Heart left ventricle (tissue), 16 donors: ENCODE data around the gene SLC12A3. TPM values are rescaled to one million over a fixed set of nuclear protein-coding genes. Genes with fewer than 3 reads are reported as not detected.

Experiments used
- ATAC-seq, 4 donors: fragments of 200-7000 bp; cut with Tn5 transposase; one replicate each; pipeline ENCODE4 v1.9.1; 2020 to 2022; ENCODE audit warnings: moderate library complexity in 4 of 4, mild to moderate bottlenecking in 3 of 4, moderate number of reproducible peaks in 1 of 4
- DNase-seq, 5 donors: peaks; one replicate each; pipeline ENCODE4 v3.0.0-alpha.2; 2020
- H3K27ac ChIP-seq, 12 donors: fragments of 200-600 bp; sonication (generic) in 4 of 12; one replicate each; pipeline versions ENCODE4 v1.5.0 to v1.8.0; 2016 to 2022; ENCODE audit warnings: mild to moderate bottlenecking in 2 of 12
- H3K27me3 ChIP-seq, 9 donors: fragments of 200-600 bp; sonication (generic) in 2 of 9; one replicate each; pipeline versions ENCODE4 v1.5.1 to v1.8.0; 2016 to 2022; ENCODE audit warnings: mild to moderate bottlenecking in 3 of 9
- H3K36me3 ChIP-seq, 9 donors: fragments of 200-600 bp; sonication (generic) in 2 of 9; one replicate each; pipeline versions ENCODE4 v1.5.0 to v1.8.0; 2018 to 2022; ENCODE audit warnings: mild to moderate bottlenecking in 2 of 9
- H3K4me1 ChIP-seq, 12 donors: fragments of 200-600 bp; sonication (generic) in 4 of 12; one replicate each; pipeline versions ENCODE4 v1.5.0 to v1.8.0; 2016 to 2022; ENCODE audit warnings: mild to moderate bottlenecking in 3 of 12
- H3K4me3 ChIP-seq, 12 donors: fragments of 200-600 bp; sonication (generic) in 4 of 12; one replicate each; pipeline versions ENCODE4 v1.5.0 to v1.8.0; 2017 to 2022; ENCODE audit warnings: mild to moderate bottlenecking in 9 of 12, moderate library complexity in 4 of 12
- H3K9me3 ChIP-seq, 12 donors: fragments of 200-600 bp; sonication (generic) in 4 of 12; one replicate each; pipeline versions ENCODE4 v1.5.0 to v1.8.0; 2016 to 2022; ENCODE audit warnings: mild to moderate bottlenecking in 1 of 12
- POLR2A ChIP-seq, 2 donors: fragments of 450-650 bp; IDR thresholded peaks; one replicate each; pipeline ENCODE4 v1.6.1; 2017; ENCODE audit warnings: antibody characterized with exemption in 2 of 2, mild to moderate bottlenecking in 2 of 2, moderate library complexity in 2 of 2
- WGBS, 4 donors: extraction: QIAGEN DNeasy Blood & Tissue Kit in 2 of 4; methylation state at CpG; one replicate each; pipeline versions ENCODE4 v1.1.5 to v1.1.7; 2013 to 2018; 5-methylcytosine and 5-hydroxymethylcytosine counted together
- intact Hi-C, 10 donors: fragments of 100-400 bp; cut with DNase I; formaldehyde crosslinking; loops; one replicate each; pipeline versions ENCODE4 v1.11.1 to v1.14.2; 2022
- polyA plus RNA-seq, 2 donors: library from polyadenylated mRNA; stranded (reverse); fragments of 200-250 nt; gene quantifications; one replicate each; pipeline ENCODE4 v1.2.3, GENCODE V29; 2013
- total RNA-seq, 9 donors: library from RNA; depleted of rRNA in 2 of 9; stranded (reverse); fragments of >200 nt in 2 of 9; fragmentation: NEBNext Ultra II Directional in 3 of 9; extraction: Animal tissue kit (Norgen Biotek cat#: 25700) in 3 of 9; gene quantifications; one replicate each; pipeline versions ENCODE4 v1.1.0 to v1.2.4, GENCODE V29; 2016 to 2023
- TF ChIP-seq, protein P1 (sequence below), 12 donors: fragments of 200-600 bp; sonication (generic) in 4 of 12; IDR thresholded peaks; one replicate each; pipeline versions ENCODE4 v1.5.0 to v1.8.0; 2018 to 2022; ENCODE audit warnings: antibody characterized with exemption in 12 of 12, mild to moderate bottlenecking in 5 of 12
- donor health status: ischemic (EF 13 %, LVEDD 7.1; RV severe dilation, severe dysfunction).
- donor health status: healthy with polysubstance abuse.
- donor health status: DM: no; HTN: yes; CAD: no.
- donor health status: DM: no; HTN: no; CAD: no.
- donor health status: ischemic (EF 25% LVEDD 6.9; RV normal size, moderate dysfunction).
- donor health status: ischemic (EF 25% LVEDD 5.7; RV mildly dilated, moderate dysfunction).
- donor health status: healthy.
- donor health status: DM: yes; HTN: yes; CAD: no.
- donor health status: ischemic (EF 35%, LVEDD 5.7; RV mildly dilated, moderate dysfunction).
- donor health status: nonischemic (EF 11% LVEDD 7.7; RV severe dilation, severe dysfunction).
- donor health status: DM: yes; HTN: yes; CAD: no.
- donor health status: PGD.
- donor health status: ischemic (EF 29% LVEDD 5.4; RV normal size, mild dysfunction).
- donor health status: nonischemic (EF 23%, LVEDD 6.1; RV moderate dilation, normal function).

Gene SLC12A3
- total and polyA plus RNA-seq, 11 donors = 0.08 TPM; not detected in 10

DNA sequence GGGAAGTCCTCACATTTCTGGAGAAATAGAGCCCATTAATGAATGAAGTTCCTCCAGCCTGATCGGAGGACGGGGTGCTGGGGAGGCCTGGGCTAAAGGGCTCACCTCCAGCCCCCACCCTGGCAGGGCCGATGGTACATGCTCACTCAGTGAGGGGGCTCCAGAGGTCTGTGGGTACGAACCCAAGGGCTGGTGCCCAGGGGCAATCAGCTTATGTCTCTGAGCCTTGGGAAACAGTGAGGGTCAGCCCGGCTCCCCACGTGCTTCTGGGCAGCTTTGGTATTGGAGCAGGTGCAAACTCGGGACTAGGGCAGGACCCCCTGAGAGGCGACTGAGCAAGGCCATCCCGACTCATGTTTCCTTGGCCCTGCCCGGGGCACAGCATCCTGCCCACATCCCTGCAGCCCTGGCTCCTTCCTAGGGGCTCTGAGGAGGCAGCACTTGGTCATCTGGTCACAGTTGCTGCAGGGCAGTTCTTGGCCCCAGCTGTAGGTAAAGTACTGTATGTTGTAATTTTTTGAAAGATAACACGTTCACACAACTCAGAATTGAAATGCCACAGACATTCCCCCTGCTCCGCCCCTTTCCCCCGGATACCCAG is 95.8 kb downstream of the SLC12A3 start:
- ATAC-seq = peak in 1 of 4 donors; percentile 6
- no peak for TF ChIP-seq POLR2A (IDR thresholded peaks at IDR 0.05)
- TF ChIP-seq, protein P1, sequence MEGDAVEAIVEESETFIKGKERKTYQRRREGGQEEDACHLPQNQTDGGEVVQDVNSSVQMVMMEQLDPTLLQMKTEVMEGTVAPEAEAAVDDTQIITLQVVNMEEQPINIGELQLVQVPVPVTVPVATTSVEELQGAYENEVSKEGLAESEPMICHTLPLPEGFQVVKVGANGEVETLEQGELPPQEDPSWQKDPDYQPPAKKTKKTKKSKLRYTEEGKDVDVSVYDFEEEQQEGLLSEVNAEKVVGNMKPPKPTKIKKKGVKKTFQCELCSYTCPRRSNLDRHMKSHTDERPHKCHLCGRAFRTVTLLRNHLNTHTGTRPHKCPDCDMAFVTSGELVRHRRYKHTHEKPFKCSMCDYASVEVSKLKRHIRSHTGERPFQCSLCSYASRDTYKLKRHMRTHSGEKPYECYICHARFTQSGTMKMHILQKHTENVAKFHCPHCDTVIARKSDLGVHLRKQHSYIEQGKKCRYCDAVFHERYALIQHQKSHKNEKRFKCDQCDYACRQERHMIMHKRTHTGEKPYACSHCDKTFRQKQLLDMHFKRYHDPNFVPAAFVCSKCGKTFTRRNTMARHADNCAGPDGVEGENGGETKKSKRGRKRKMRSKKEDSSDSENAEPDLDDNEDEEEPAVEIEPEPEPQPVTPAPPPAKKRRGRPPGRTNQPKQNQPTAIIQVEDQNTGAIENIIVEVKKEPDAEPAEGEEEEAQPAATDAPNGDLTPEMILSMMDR (IDR thresholded peaks at IDR 0.05) = no peak
- Histone ChIP-seq H3K36me3 (no peaks in the 10 kb centered on the region), H3K4me1 (peaks cover 9 to 51% (median 31%) of the 10 kb centered on the region in 12 donors), H3K27me3 (no peaks in the 10 kb centered on the region), H3K4me3 (no peak overlapping the region), H3K27ac (peak overlapping the region in 3 of 12 donors; percentile 3 to 47 (median 13)), H3K9me3 (no peaks in the 10 kb centered on the region)
- intact Hi-C loops = loop anchor here in 7 of 10 donors (5.0 to 10.0 kb wide), 4 partner anchors 84 to 207 kb away; no protein-coding TSS in a partner anchor
- WGBS, 4 donors = 58 to 69% (median 63%) methylated on average over 11 to 13 of the region's 13 CpGs
- no peak for DNase-seq

DNA sequence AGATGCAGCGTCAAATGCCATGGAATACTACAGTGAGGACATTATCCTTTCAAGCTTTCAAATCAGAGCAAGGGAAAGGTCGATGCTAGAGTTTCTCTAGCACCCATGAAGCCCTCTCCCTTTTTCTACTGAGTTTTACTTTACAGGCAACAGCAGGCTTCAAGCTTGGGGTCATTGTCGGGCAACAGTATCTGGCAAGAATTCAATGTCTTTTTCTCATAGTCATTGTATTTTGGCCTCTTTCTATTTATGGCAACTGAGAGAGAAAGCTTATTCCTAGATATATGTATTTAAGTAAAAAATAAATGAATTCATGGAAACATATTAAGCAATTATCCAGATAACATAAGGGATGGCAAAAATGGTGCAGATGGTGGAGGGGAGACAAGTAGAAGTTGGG is 96.4 kb downstream of the SLC12A3 start:
- Histone ChIP-seq H3K4me3 (no peak overlapping the region), H3K9me3 (no peaks in the 10 kb centered on the region), H3K27me3 (no peaks in the 10 kb centered on the region), H3K36me3 (no peaks in the 10 kb centered on the region), H3K4me1 (peaks cover 9 to 57% (median 37%) of the 10 kb centered on the region in 12 donors), H3K27ac (peak overlapping the region in 8 of 12 donors; percentile 3 to 65 (median 35))
- ATAC-seq (no peak), DNase-seq (no peak)
- intact Hi-C loops = loop anchor here in 7 of 10 donors (5.0 to 10.0 kb wide), 4 partner anchors 83 to 206 kb away; no protein-coding TSS in a partner anchor
- 43 to 66% (median 48%) methylated on average over 3 of the region's 3 CpGs for WGBS, 4 donors
- TF ChIP-seq POLR2A (IDR thresholded peaks at IDR 0.05) = no peak
- TF ChIP-seq, protein P1 (IDR thresholded peaks at IDR 0.05) = no peak

DNA sequence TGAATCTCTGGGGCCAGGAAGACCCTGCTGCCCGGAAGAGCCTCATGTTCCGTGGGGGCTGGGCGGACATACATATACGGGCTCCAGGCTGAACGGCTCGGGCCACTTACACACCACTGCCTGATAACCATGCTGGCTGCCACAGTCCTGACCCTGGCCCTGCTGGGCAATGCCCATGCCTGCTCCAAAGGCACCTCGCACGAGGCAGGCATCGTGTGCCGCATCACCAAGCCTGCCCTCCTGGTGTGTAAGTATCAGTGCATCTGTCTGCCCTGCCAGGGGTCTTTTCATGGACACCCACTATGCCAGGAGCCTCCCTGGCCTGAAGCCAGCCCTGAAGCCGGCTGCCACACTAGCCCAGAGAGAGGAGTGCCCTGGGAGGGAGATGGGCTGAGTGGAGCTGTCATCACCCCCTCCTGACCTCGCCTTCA is 96.9 kb downstream of the SLC12A3 start, which contains the start of gene CETP:
Gene CETP (plus strand): TSS at position 100 of the 431 bp plus-strand sequence. CDS start 30 bp downstream, at position 130.
- peak in 3 of 4 donors; percentile 30 to 41 (median 35) for ATAC-seq
- Histone ChIP-seq H3K27ac (peak within 1 kb of the TSS in 8 of 12 donors; percentile 5 to 65 (median 38)), H3K4me3 (no peak within 1 kb of the TSS), H3K36me3 (no peaks in the 10 kb centered on the region), H3K4me1 (peaks cover 9 to 62% (median 38%) of the 10 kb centered on the region in 12 donors), H3K27me3 (no peaks in the 10 kb centered on the region), H3K9me3 (no peaks in the 10 kb centered on the region)
- TF ChIP-seq, protein P1 (IDR thresholded peaks at IDR 0.05) = no peak
- TF ChIP-seq POLR2A (IDR thresholded peaks at IDR 0.05) = no peak
- intact Hi-C loops = loop anchor here in 7 of 10 donors (5.0 to 10.0 kb wide), 4 partner anchors 83 to 205 kb away; no protein-coding TSS in a partner anchor
- peak in 1 of 5 donors; percentile 45 for DNase-seq
- WGBS, 4 donors = 34 to 43% (median 41%) methylated on average over 7 to 12 of the region's 12 CpGs
